ENCODE measurements around the gene FAM163B. TPM values are rescaled to one million over a fixed set of nuclear protein-coding genes. Genes with fewer than 3 reads are reported as not detected.
"Not testable (repeated sequence)": the region's sequence is repeated elsewhere in the genome, so short reads cannot be mapped to it uniquely, and the experiment has no call there.

The FAM163B gene
- total and polyA plus RNA-seq, 2 experiments from 2014 or later, result 0.35 to 1.0 TPM

DNA sequence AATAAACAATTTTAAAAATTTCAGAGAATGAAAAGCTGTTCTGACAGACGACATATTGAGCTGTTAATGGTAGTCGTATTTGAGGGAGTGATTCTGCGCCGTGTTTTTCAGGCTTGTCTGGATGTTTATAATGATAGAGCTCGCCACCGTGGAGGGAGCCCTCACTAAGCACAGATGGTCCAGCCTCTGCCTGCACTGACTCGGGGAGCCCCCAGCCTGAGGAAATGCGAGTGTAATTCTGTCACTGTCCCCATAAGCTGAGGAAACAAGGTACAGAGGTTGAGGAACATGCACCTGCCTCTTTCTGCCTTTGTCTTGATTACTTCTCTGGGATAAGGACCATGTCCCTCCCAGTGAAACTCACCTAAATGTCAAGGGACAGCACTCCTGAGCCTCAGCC lies 19.6 kb upstream of the FAM163B start:
- no peak overlapping the region for H2AFZ ChIP-seq
- no peaks in the 10 kb centered on the region for H4K20me1 ChIP-seq (ENCODE audit: insufficient read depth, poor library complexity, severe bottlenecking)
- no peaks in the 10 kb centered on the region for H3K4me1 ChIP-seq (ENCODE audit: insufficient read depth)
- WGBS (ENCODE audit: low lambda C conversion rate, missing lambda C conversion rate), result 87% methylated on average over 8 of the region's 8 CpGs
- no peak for TF ChIP-seq EZH2phosphoT487 (IDR thresholded peaks at IDR 0.05; ENCODE audit: low read depth, severe bottlenecking, unreplicated experiment)
- TF ChIP-seq EZH2 (IDR thresholded peaks at IDR 0.05; ENCODE audit: borderline replicate concordance), result no peak
- TF ChIP-seq, protein P1, sequence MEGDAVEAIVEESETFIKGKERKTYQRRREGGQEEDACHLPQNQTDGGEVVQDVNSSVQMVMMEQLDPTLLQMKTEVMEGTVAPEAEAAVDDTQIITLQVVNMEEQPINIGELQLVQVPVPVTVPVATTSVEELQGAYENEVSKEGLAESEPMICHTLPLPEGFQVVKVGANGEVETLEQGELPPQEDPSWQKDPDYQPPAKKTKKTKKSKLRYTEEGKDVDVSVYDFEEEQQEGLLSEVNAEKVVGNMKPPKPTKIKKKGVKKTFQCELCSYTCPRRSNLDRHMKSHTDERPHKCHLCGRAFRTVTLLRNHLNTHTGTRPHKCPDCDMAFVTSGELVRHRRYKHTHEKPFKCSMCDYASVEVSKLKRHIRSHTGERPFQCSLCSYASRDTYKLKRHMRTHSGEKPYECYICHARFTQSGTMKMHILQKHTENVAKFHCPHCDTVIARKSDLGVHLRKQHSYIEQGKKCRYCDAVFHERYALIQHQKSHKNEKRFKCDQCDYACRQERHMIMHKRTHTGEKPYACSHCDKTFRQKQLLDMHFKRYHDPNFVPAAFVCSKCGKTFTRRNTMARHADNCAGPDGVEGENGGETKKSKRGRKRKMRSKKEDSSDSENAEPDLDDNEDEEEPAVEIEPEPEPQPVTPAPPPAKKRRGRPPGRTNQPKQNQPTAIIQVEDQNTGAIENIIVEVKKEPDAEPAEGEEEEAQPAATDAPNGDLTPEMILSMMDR (IDR thresholded peaks at IDR 0.05; ENCODE audit: poor library complexity), result no peak
- no peak overlapping the region for H3K27ac ChIP-seq
- no peak for DNase-seq (ENCODE audit: low spot score)
- H3K9me3 ChIP-seq (ENCODE audit: low read depth), result no peaks in the 10 kb centered on the region
- H3K27me3 ChIP-seq, result no peaks in the 10 kb centered on the region
- no peaks in the 10 kb centered on the region for H3K36me3 ChIP-seq (replicated peaks; ENCODE audit: insufficient read depth, low read depth)
- H3K4me2 ChIP-seq, result no peak overlapping the region
- H3K9me2 ChIP-seq (replicated peaks; ENCODE audit: insufficient read depth), result no peaks in the 10 kb centered on the region
- H3K4me3 ChIP-seq, result no peak overlapping the region
- no peaks in the 10 kb centered on the region for H3K79me2 ChIP-seq

GRCh38 chr9:133627341-133627740 lies 18.2 kb upstream of the FAM163B start:
- H4K20me1 ChIP-seq (ENCODE audit: insufficient read depth, poor library complexity, severe bottlenecking), result no peaks in the 10 kb centered on the region
- TF ChIP-seq EZH2 (IDR thresholded peaks at IDR 0.05; ENCODE audit: borderline replicate concordance) (no peak), EZH2phosphoT487 (IDR thresholded peaks at IDR 0.05; ENCODE audit: low read depth, severe bottlenecking, unreplicated experiment) (no peak)
- TF ChIP-seq, protein P1 (IDR thresholded peaks at IDR 0.05; ENCODE audit: poor library complexity), result no peak
- H3K9me2 ChIP-seq (replicated peaks; ENCODE audit: insufficient read depth), result no peaks in the 10 kb centered on the region
- H3K4me3 ChIP-seq, result no peak overlapping the region
- whole genome bisulfite sequencing (ENCODE audit: low lambda C conversion rate, missing lambda C conversion rate), result 76% methylated on average over 3 of the region's 3 CpGs
- no peaks in the 10 kb centered on the region for H3K9me3 ChIP-seq (ENCODE audit: low read depth)
- no peaks in the 10 kb centered on the region for H3K4me1 ChIP-seq (ENCODE audit: insufficient read depth)
- no peak overlapping the region for H3K4me2 ChIP-seq
- no peak overlapping the region for H2AFZ ChIP-seq
- H3K79me2 ChIP-seq, result no peaks in the 10 kb centered on the region
- no peaks in the 10 kb centered on the region for H3K36me3 ChIP-seq (replicated peaks; ENCODE audit: insufficient read depth, low read depth)
- H3K27me3 ChIP-seq, result no peaks in the 10 kb centered on the region
- no peak overlapping the region for H3K27ac ChIP-seq
- no peak for DNase-seq (ENCODE audit: low spot score)

DNA sequence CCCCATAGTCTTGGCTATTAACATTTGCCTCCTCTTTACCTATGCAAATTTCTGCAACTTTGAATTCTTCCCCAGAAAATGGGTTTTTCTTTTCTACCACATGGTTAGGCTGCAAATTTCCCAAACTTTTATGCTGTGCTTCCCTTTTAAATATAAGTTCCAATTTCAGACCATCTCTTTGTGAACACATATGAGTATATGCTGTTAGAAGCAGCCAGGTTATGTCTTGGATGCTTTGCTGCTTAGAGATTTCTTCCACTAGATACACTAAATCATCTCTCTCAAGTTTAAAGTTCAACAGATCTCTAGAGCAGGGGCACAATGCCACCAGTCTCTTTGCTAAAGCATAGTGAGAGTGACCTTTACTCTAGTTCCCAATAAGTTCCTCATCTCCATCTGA lies 16.8 kb upstream of the FAM163B start:
- H3K36me3 ChIP-seq (replicated peaks; ENCODE audit: insufficient read depth, low read depth); H3K27ac ChIP-seq; H2AFZ ChIP-seq; H3K9me3 ChIP-seq (ENCODE audit: low read depth); H3K4me2 ChIP-seq; H3K27me3 ChIP-seq; H3K9me2 ChIP-seq (replicated peaks; ENCODE audit: insufficient read depth); H3K4me3 ChIP-seq; DNase-seq (ENCODE audit: low spot score); H3K4me1 ChIP-seq (ENCODE audit: insufficient read depth); H4K20me1 ChIP-seq (ENCODE audit: insufficient read depth, poor library complexity, severe bottlenecking); H3K79me2 ChIP-seq: not testable (repeated sequence)

- H3K36me3 ChIP-seq (replicated peaks; ENCODE audit: insufficient read depth, low read depth), result no peaks in the 10 kb centered on the region
- H3K27ac ChIP-seq, result no peak overlapping the region
- TF ChIP-seq EZH2 (IDR thresholded peaks at IDR 0.05; ENCODE audit: borderline replicate concordance), result no peak
- TF ChIP-seq, protein P1 (IDR thresholded peaks at IDR 0.05; ENCODE audit: poor library complexity), result no peak
- no peak for TF ChIP-seq EZH2phosphoT487 (IDR thresholded peaks at IDR 0.05; ENCODE audit: low read depth, severe bottlenecking, unreplicated experiment)
- WGBS (ENCODE audit: low lambda C conversion rate, missing lambda C conversion rate), result 84% methylated on average over 5 of the region's 5 CpGs
- no peaks in the 10 kb centered on the region for H3K9me2 ChIP-seq (replicated peaks; ENCODE audit: insufficient read depth)
- H3K27me3 ChIP-seq, result peaks cover 16% of the 10 kb centered on the region
- no peaks in the 10 kb centered on the region for H3K4me1 ChIP-seq (ENCODE audit: insufficient read depth)
- H2AFZ ChIP-seq, result no peak overlapping the region
- no peak for DNase-seq (ENCODE audit: low spot score)
- H4K20me1 ChIP-seq (ENCODE audit: insufficient read depth, poor library complexity, severe bottlenecking), result no peaks in the 10 kb centered on the region
- H3K79me2 ChIP-seq, result no peaks in the 10 kb centered on the region
- H3K9me3 ChIP-seq (ENCODE audit: low read depth), result no peaks in the 10 kb centered on the region
- no peak overlapping the region for H3K4me2 ChIP-seq
- no peak overlapping the region for H3K4me3 ChIP-seq
Observed at GRCh38 chr9:133622555-133622954, 13.4 kb upstream of the FAM163B start.

Data from hepatocyte (in vitro differentiated cells).